Fibroblast of skin of left quadriceps (primary cell): ENCODE measurements around the gene SRGAP3.
A peak's percentile ranks its signal among the peaks of the same experiment; 100 is the strongest.

Experiments
- DNase-seq, 2 experiments: peaks; one replicate each; pipeline ENCODE4 v3.0.0-alpha.2; 2013; ENCODE audit warnings: low read depth in 2 of 2

The SRGAP3 gene

DNA sequence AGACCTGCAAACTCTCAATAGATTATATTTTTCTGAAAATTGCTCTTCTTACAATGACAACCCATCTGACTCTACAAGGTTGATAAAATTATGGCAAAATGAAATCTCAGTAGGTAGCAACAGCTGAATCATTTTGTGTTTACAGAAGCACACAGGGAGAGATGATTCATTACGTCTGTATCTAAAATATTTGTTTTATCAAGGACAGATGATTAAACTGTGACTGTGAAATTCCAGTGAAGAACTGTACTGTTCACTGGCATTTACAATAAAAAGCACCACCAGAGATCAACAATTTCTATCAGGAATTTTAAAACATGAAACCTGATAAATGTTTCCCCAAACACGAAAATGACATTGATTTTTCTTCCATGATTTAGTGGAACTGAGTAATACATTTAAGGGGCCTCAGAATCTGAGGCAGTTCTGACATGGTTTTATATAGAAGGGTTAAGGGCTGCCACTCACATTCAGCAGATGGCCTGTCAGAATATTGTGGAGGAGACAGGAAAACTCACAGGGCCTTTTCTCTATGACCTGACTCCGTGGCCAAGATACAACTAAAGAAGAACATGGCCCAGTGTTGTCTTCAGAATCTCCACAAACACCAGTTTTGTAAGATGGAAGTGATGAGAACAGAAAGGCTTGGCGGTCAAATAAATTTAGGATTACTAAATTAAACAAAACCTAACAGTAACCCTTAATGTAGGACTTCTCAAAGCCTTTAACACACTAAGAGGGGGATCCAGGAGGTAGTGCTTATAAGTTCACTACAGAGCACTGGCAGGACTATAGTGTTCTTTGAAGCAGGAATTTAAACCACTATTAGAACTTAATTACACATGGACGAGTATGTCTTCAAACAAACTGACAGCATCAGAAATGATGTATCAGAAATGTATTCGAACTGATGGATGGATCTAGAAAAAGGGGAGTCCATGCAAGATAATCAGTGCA is 312.1 kb downstream of the SRGAP3 start:
- DNase-seq: peak; percentile 72 to 74

DNA sequence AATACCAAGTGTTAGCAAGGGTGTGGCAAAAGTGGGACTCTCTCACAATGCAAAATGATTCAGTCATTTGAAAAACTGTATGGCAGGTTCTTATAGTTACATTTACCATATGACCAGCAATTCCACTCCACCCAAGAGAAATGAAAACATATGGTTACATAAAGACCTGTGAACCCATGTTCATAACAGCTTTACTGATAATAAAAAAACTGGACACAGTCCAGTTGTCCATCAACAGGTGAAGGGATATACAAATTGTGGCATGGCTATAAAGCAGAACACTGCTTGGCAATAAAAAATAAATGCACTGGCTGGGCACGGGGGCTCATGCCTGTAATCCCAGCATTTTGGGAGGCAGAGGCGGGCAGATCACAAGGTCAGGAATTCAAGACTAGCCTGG is 316.9 kb downstream of the SRGAP3 start:
- no peak for DNase-seq

DNA sequence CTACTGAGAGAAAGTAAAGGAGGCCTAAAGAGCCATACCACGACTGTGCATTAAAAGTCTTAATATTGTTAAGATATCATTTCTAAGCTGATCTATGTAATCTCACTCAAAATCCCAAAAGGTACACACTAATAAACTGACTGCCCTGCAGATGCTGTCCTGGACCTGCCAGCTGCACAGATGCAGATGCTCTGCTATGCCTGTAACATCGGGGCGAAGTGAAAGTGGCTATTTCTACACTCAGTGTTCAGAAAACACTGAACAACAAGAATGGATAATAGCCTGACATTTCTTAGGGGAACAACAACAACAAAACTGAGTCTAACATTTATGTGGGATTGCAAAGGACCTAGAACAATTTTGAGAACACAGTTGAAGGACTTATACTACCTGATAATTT is 318.1 kb downstream of the SRGAP3 start:
- no peak for DNase-seq
